HCT116 (cell line): ENCODE measurements around the gene TACC2. TPM values are rescaled to one million over a fixed set of nuclear protein-coding genes. Genes with fewer than 3 reads are reported as not detected.

Source experiments
- ATAC-seq: fragments of 200-7000 bp; cut with Tn5 transposase; 2 replicates; pipeline ENCODE4 v1.9.1; 2020; ENCODE audit warnings: mild to moderate bottlenecking, moderate library complexity
- BruUV-seq: library from RNA; stranded (reverse); fragments of 400-500 nt; replicated peaks from 2 replicates; lab custom pipeline; 2021; lab: Mats Ljungman, UMichigan
- CTCF ChIA-PET: fragments of 300-600 bp; sonication (Branson Sonifier 250); formaldehyde crosslinking; loops from one replicate; lab custom pipeline; 2021; ENCODE audit warnings: antibody characterized with exemption; lab: Charles Lee
- POLR2A ChIA-PET: fragments of 300-600, 350-600 bp; sonication (Branson Sonifier 250); formaldehyde crosslinking; loops from one replicate; lab custom pipeline; 2021; ENCODE audit warnings: antibody characterized with exemption; lab: Charles Lee
- RAD21 ChIA-PET, 2 experiments: fragments of 300-600 bp; sonication (Branson Sonifier 250); formaldehyde crosslinking; loops; one replicate each; lab custom pipeline; 2023; ENCODE audit warnings: low total read pairs in 2 of 2; ENCODE audit not compliant: uncharacterized antibody in 2 of 2, unreplicated experiment in 2 of 2, low non-redundant PET in 1 of 2; lab: Charles Lee
- DNase-seq: peaks from one replicate; pipeline ENCODE4 v3.0.0-alpha.2; 2010; ENCODE audit warnings: low read depth, low spot score
- H2AFZ ChIP-seq: fragments of 200-600 bp; shearing (Covaris generic), sonication (generic); 2 replicates; pipeline ENCODE4 v1.6.1; 2017; ENCODE audit warnings: low read depth, mixed run types, mixed read lengths, antibody characterized with exemption, low read length; ENCODE audit not compliant: poor library complexity, severe bottlenecking
- H3K27ac ChIP-seq: 2 replicates; pipeline ENCODE4 v1.5.1; 2012; ENCODE audit warnings: low read depth, low read length
- H3K27me3 ChIP-seq: fragments of 200-600 bp; sonication (generic); 2 replicates; pipeline ENCODE4 v1.6.1; 2016; ENCODE audit warnings: mixed run types, low read length, mixed read lengths; ENCODE audit not compliant: insufficient read depth
- H3K36me3 ChIP-seq, 2 experiments: fragments of 200-500 bp in 1 of 2; fragments of 200-600 bp in 1 of 2; sonication (Bioruptor generic) in 1 of 2; sonication (generic) in 1 of 2; 2 replicates each; pipeline versions ENCODE4 v1.5.1 to v1.6.1; 2014 to 2016; ENCODE audit warnings: low read length in 2 of 2, inconsistent platforms in 1 of 2, mixed read lengths in 1 of 2, mixed run types in 1 of 2; ENCODE audit not compliant: insufficient read depth in 2 of 2, control insufficient read depth in 1 of 2
- H3K4me1 ChIP-seq, 2 experiments: fragments of 200-600 bp in 1 of 2; sonication (generic) in 1 of 2; 2 replicates each; pipeline versions ENCODE4 v1.5.1 to v1.6.1; 2012 to 2017; ENCODE audit warnings: low read length in 2 of 2, inconsistent platforms in 1 of 2, mild to moderate bottlenecking in 1 of 2, mixed read lengths in 1 of 2, mixed run types in 1 of 2, moderate library complexity in 1 of 2; ENCODE audit not compliant: insufficient read depth in 2 of 2, control insufficient read depth in 1 of 2
- H3K4me2 ChIP-seq: fragments of 200-600 bp; sonication (generic); 2 replicates; pipeline ENCODE4 v1.6.1; 2017; ENCODE audit warnings: mixed run types, low read length, mixed read lengths
- H3K4me3 ChIP-seq, 2 experiments: fragments of 200-600 bp in 1 of 2; sonication (generic) in 1 of 2; replicated peaks in 1 of 2; 2 replicates each; pipeline ENCODE4 v1.5.1; 2011 to 2016; ENCODE audit warnings: low read length in 2 of 2, control low read depth in 1 of 2, low read depth in 1 of 2, mild to moderate bottlenecking in 1 of 2, mixed read lengths in 1 of 2, mixed run types in 1 of 2
- H3K79me2 ChIP-seq: fragments of 200-600 bp; sonication (generic); 2 replicates; pipeline ENCODE4 v1.6.1; 2017; ENCODE audit warnings: mild to moderate bottlenecking, mixed run types, low read length, moderate library complexity, mixed read lengths; ENCODE audit not compliant: insufficient read depth
- H3K9ac ChIP-seq: fragments of 200-600 bp; sonication (generic); 2 replicates; pipeline ENCODE4 v1.6.1; 2016; ENCODE audit warnings: low read length, mixed read lengths
- H3K9me2 ChIP-seq: fragments of 200-600 bp; sonication (generic), shearing (Covaris generic); 2 replicates; pipeline ENCODE4 v1.6.1; 2017; ENCODE audit warnings: mixed run types, mild to moderate bottlenecking, moderate library complexity; ENCODE audit not compliant: insufficient read depth
- H3K9me3 ChIP-seq, 2 experiments: fragments of 200-500 bp in 1 of 2; fragments of 200-600 bp in 1 of 2; sonication (Bioruptor generic) in 1 of 2; sonication (generic) in 1 of 2; 2 replicates each; pipeline ENCODE4 v1.6.1; 2014 to 2017; ENCODE audit warnings: low read length in 2 of 2, mixed read lengths in 2 of 2, inconsistent platforms in 1 of 2, low read depth in 1 of 2, mild to moderate bottlenecking in 1 of 2, mixed run types in 1 of 2, moderate library complexity in 1 of 2; ENCODE audit not compliant: control insufficient read depth in 1 of 2, insufficient read depth in 1 of 2
- H4K20me1 ChIP-seq: fragments of 200-600 bp; sonication (generic), shearing (Covaris generic); 2 replicates; pipeline ENCODE4 v1.6.1; 2017; ENCODE audit warnings: mixed run types, mild to moderate bottlenecking, moderate library complexity; ENCODE audit not compliant: insufficient read depth
- CBX3 ChIP-seq: IDR thresholded peaks from 2 replicates; pipeline ENCODE4 v1.6.1; 2012; ENCODE audit warnings: low read depth
- EZH2phosphoT487 ChIP-seq: fragments of 200-600 bp; IDR thresholded peaks from 2 replicates; pipeline ENCODE4 v1.6.1; 2018; ENCODE audit warnings: antibody characterized with exemption, borderline replicate concordance
- JUND ChIP-seq: IDR thresholded peaks from 2 replicates; pipeline ENCODE4 v1.6.1; 2012
- TCF7L2 ChIP-seq: IDR thresholded peaks from 2 replicates; pipeline ENCODE4 v1.7.0; 2011; ENCODE audit warnings: borderline replicate concordance, inconsistent platforms; ENCODE audit not compliant: insufficient read depth, insufficient read length; ENCODE audit errors: extremely low read depth
- ZNF274 ChIP-seq: fragments of 200-500 bp; sonication (Bioruptor generic); IDR thresholded peaks from 2 replicates; pipeline ENCODE4 v1.6.1; 2014; ENCODE audit warnings: mild to moderate bottlenecking, low read depth, low read length, inconsistent platforms
- intact Hi-C: fragments of 100-400 bp; cut with micrococcal nuclease; formaldehyde crosslinking; loops from 2 replicates; pipeline ENCODE4 v1.10.0; 2022
- total RNA-seq: library from RNA; stranded (reverse); gene quantifications from one replicate; pipeline ENCODE4 v1.2.1, GENCODE V29; 2021; ENCODE audit not compliant: unreplicated experiment
- TF ChIP-seq, protein P1 (sequence below): IDR thresholded peaks from 2 replicates; pipeline ENCODE4 v1.6.1; 2012; ENCODE audit warnings: low read depth
- TF ChIP-seq, protein P2 (sequence below): IDR thresholded peaks from 2 replicates; pipeline ENCODE4 v1.6.1; 2011; ENCODE audit warnings: mild to moderate bottlenecking, low read length, moderate library complexity; ENCODE audit not compliant: insufficient replicate concordance; ENCODE audit errors: extremely low read depth
- TF ChIP-seq, protein P3 (sequence below): IDR thresholded peaks from 2 replicates; pipeline ENCODE4 v1.6.1; 2012
- TF ChIP-seq, protein P4 (sequence below), 3 experiments: fragments of 200-600 bp in 1 of 3; sonication (generic) in 1 of 3; IDR thresholded peaks in 2 of 3; conservative IDR thresholded peaks in 1 of 3; 2 replicates each; pipeline ENCODE4 v1.5.1; 2012 to 2017; ENCODE audit warnings: low read depth in 2 of 3, low read length in 2 of 3, antibody characterized with exemption in 1 of 3, borderline replicate concordance in 1 of 3, control low read depth in 1 of 3, mild to moderate bottlenecking in 1 of 3, mixed read lengths in 1 of 3, mixed run types in 1 of 3, moderate library complexity in 1 of 3; ENCODE audit not compliant: insufficient read depth in 1 of 3

The TACC2 gene
- total RNA-seq, 1 experiment from 2014 or later, result 38.6 TPM

DNA sequence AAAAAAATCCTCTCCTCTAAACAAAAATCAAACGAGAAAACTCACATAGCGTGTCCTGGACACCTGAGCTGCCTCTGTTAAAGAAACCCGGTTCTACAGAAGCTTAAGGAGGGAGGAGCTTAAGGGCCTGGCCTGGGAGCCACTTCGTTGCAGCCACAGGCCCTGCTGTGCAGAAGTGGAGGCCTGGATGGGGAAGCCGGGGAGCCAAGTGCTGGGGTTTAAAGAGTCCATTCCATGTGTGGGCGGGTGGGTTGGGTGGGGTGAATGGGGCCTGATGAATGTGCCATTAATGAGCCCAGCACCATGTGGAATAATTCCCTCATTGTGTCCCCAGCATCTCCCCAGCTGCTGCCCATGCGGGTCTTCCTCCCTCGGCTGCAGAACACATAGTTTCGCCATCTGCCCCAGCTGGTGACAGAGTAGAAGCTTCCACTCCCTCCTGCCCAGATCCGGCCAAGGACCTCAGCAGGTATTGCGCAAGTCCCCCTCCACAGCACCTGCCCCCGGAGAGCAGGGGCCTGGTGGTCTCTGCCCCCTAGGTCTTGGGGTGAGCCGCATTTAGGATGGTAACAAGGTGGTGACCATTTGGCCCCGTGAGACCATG, 154.4 kb downstream of the TACC2 start:
- H4K20me1 ChIP-seq, result no peaks in the 10 kb centered on the region
- ChIA-PET RAD21 (no interaction called here), CTCF (interaction anchor here (0.6 to 3.0 kb wide), 4 partner anchors 16 to 125 kb away, joined by 3 to 10 read pairs (median 5); no protein-coding TSS in a partner anchor), POLR2A (no interaction called here)
- H3K9me3 ChIP-seq, result peaks cover 0 to 5% of the 10 kb centered on the region in 2 experiments; a peak in 1 of 4 replicates
- no peak for TF ChIP-seq TCF7L2
- TF ChIP-seq, protein P1, sequence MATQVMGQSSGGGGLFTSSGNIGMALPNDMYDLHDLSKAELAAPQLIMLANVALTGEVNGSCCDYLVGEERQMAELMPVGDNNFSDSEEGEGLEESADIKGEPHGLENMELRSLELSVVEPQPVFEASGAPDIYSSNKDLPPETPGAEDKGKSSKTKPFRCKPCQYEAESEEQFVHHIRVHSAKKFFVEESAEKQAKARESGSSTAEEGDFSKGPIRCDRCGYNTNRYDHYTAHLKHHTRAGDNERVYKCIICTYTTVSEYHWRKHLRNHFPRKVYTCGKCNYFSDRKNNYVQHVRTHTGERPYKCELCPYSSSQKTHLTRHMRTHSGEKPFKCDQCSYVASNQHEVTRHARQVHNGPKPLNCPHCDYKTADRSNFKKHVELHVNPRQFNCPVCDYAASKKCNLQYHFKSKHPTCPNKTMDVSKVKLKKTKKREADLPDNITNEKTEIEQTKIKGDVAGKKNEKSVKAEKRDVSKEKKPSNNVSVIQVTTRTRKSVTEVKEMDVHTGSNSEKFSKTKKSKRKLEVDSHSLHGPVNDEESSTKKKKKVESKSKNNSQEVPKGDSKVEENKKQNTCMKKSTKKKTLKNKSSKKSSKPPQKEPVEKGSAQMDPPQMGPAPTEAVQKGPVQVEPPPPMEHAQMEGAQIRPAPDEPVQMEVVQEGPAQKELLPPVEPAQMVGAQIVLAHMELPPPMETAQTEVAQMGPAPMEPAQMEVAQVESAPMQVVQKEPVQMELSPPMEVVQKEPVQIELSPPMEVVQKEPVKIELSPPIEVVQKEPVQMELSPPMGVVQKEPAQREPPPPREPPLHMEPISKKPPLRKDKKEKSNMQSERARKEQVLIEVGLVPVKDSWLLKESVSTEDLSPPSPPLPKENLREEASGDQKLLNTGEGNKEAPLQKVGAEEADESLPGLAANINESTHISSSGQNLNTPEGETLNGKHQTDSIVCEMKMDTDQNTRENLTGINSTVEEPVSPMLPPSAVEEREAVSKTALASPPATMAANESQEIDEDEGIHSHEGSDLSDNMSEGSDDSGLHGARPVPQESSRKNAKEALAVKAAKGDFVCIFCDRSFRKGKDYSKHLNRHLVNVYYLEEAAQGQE, result no peak
- H3K9ac ChIP-seq, result no peak overlapping the region
- H2AFZ ChIP-seq, result no peak overlapping the region
- H3K36me3 ChIP-seq, result peaks cover 0 to 19% of the 10 kb centered on the region in 2 experiments; a peak in 2 of 4 replicates
- intact Hi-C loops, result loop anchor here (1.0 to 10.0 kb wide), 4 partner anchors 125 to 559 kb away; partner anchors contain the start of gene DMBT1
- H3K4me2 ChIP-seq, result peak overlapping the region; percentile 74; the same call in 1 of the 2 replicates
- DNase-seq (no peak), ATAC-seq (no peak)
- H3K9me2 ChIP-seq, result no peaks in the 10 kb centered on the region
- H3K4me1 ChIP-seq, result peaks cover 31 to 45% of the 10 kb centered on the region in 2 experiments
- no peaks in the 10 kb centered on the region for H3K27me3 ChIP-seq
- no TSS peak for BruUV-seq
- H3K4me3 ChIP-seq, result no peak overlapping the region
- H3K79me2 ChIP-seq, result no peaks in the 10 kb centered on the region
- H3K27ac ChIP-seq, result no peak overlapping the region

DNA sequence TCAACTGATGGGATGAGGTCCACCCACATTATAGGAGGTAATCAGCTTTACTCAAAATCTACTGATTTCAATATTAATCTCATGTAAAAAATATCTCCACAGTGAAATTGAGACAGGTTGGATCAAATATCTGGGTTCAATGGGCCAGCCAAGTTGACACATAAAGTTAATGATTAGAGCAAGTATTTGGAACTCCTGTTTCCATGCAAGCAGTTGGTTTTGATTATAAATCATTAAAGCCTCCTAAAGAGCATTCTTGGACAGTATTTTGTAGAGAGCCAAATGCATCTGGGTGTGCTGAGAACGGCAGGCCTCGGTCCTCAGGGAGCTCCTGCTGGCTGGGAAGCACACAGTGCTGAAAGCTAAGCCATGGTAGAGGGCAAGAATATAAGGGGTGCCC, 155.2 kb downstream of the TACC2 start:
- DNase-seq, result no peak
- H2AFZ ChIP-seq, result no peak overlapping the region
- no peaks in the 10 kb centered on the region for H3K79me2 ChIP-seq
- no peak overlapping the region for H3K4me2 ChIP-seq
- H4K20me1 ChIP-seq, result no peaks in the 10 kb centered on the region
- no peak overlapping the region for H3K4me3 ChIP-seq
- H3K36me3 ChIP-seq, result peaks cover 0 to 19% of the 10 kb centered on the region in 2 experiments; a peak in 2 of 4 replicates
- peaks cover 0 to 5% of the 10 kb centered on the region in 2 experiments; a peak in 1 of 4 replicates for H3K9me3 ChIP-seq
- ATAC-seq, result no peak
- ChIA-PET CTCF (no interaction called here), POLR2A (no interaction called here), RAD21 (no interaction called here)
- H3K27me3 ChIP-seq, result no peaks in the 10 kb centered on the region
- no peaks in the 10 kb centered on the region for H3K9me2 ChIP-seq
- no peak overlapping the region for H3K27ac ChIP-seq
- H3K4me1 ChIP-seq, result peaks cover 31 to 45% of the 10 kb centered on the region in 2 experiments
- no TSS peak for BruUV-seq
- no peak overlapping the region for H3K9ac ChIP-seq
- intact Hi-C loops, result loop anchor here (5.0 to 10.0 kb wide), 3 partner anchors 293 to 558 kb away; partner anchors contain the start of gene DMBT1
- no peak for TF ChIP-seq EZH2phosphoT487
- TF ChIP-seq ZNF274, result no peak
- TF ChIP-seq, protein P2, sequence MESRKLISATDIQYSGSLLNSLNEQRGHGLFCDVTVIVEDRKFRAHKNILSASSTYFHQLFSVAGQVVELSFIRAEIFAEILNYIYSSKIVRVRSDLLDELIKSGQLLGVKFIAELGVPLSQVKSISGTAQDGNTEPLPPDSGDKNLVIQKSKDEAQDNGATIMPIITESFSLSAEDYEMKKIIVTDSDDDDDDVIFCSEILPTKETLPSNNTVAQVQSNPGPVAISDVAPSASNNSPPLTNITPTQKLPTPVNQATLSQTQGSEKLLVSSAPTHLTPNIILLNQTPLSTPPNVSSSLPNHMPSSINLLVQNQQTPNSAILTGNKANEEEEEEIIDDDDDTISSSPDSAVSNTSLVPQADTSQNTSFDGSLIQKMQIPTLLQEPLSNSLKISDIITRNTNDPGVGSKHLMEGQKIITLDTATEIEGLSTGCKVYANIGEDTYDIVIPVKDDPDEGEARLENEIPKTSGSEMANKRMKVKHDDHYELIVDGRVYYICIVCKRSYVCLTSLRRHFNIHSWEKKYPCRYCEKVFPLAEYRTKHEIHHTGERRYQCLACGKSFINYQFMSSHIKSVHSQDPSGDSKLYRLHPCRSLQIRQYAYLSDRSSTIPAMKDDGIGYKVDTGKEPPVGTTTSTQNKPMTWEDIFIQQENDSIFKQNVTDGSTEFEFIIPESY, result no peak
- TF ChIP-seq, protein P3, sequence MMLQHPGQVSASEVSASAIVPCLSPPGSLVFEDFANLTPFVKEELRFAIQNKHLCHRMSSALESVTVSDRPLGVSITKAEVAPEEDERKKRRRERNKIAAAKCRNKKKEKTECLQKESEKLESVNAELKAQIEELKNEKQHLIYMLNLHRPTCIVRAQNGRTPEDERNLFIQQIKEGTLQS, result no peak
- TF ChIP-seq JUND, result no peak
- TF ChIP-seq CBX3, result no peak
- TF ChIP-seq, protein P4, sequence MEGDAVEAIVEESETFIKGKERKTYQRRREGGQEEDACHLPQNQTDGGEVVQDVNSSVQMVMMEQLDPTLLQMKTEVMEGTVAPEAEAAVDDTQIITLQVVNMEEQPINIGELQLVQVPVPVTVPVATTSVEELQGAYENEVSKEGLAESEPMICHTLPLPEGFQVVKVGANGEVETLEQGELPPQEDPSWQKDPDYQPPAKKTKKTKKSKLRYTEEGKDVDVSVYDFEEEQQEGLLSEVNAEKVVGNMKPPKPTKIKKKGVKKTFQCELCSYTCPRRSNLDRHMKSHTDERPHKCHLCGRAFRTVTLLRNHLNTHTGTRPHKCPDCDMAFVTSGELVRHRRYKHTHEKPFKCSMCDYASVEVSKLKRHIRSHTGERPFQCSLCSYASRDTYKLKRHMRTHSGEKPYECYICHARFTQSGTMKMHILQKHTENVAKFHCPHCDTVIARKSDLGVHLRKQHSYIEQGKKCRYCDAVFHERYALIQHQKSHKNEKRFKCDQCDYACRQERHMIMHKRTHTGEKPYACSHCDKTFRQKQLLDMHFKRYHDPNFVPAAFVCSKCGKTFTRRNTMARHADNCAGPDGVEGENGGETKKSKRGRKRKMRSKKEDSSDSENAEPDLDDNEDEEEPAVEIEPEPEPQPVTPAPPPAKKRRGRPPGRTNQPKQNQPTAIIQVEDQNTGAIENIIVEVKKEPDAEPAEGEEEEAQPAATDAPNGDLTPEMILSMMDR (IDR thresholded peaks at IDR 0.05 in 2 of 3, conservative IDR thresholded peaks at IDR 0.05 in 1 of 3; ENCODE audit: borderline replicate concordance in 1 of 3, insufficient read depth in 1 of 3, low read depth in 2 of 3, low read length in 2 of 3), result no peak
